Measurements from ENCODE around the gene CREG1. TPM values are rescaled to one million over a fixed set of nuclear protein-coding genes. Genes with fewer than 3 reads are reported as not detected.

The CREG1 gene
- total RNA-seq, 5 donors from 2014 or later (not counting 1 experiment from before 2014, with no cell fraction given): 9.1 to 13.0 (median 10.9) TPM

DNA sequence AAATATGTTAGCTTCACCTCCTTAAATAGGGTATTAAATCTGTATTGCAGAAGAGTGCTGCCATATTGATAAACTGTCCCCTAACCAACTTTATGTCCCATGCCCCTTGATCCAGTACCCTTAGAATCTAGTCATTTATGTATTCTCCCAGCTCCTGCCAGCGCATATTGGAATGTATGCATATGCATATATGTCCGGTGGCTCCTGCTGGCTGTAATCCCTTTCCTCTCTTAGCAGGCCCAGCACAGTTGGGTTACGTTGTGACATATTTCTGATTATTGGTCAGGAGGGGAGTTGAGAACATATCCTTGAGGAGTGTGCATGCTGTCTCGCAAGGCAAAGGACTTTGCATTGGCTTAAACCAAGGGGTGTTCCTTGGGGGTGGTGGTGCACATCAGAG lies 29.2 kb upstream of the CREG1 start:
- Mint-ChIP-seq H3K27ac (no peak overlapping the region), H3K27me3 (peaks cover 0 to 3% of the 10 kb centered on the region in 2 donors), H3K9me3 (no peaks in the 10 kb centered on the region), H3K4me3 (no peak overlapping the region), H3K4me1 (no peaks in the 10 kb centered on the region), H3K36me3 (no peaks in the 10 kb centered on the region)
- Histone ChIP-seq H3K27ac (ENCODE audit: low read length) (no peak overlapping the region), H3K36me3 (ENCODE audit: control insufficient read depth in 2 of 2, extremely low read depth in 1 of 2, insufficient read depth in 1 of 2, low read length in 1 of 2) (no peaks in the 10 kb centered on the region), H3K4me3 (ENCODE audit: control insufficient read depth in 1 of 2, extremely low read depth in 1 of 2, low read length in 1 of 2) (no peak overlapping the region), H3K27me3 (replicated peaks in 1 of 2; ENCODE audit: control insufficient read depth in 2 of 2, extremely low read depth in 1 of 2, insufficient read depth in 2 of 2, low read length in 1 of 2) (peaks cover 0 to 4% of the 10 kb centered on the region in 2 experiments), H3K4me1 (ENCODE audit: control insufficient read depth in 1 of 2, extremely low read depth in 1 of 2, insufficient read depth in 2 of 2, low read length in 2 of 2) (no peaks in the 10 kb centered on the region), H3K9me3 (no peaks in the 10 kb centered on the region)
- DNase-seq: no peak
- ATAC-seq (replicated peaks in 1 of 4): no peak
- POLR2A ChIA-PET: no interaction called here
- CTCF ChIA-PET: no interaction called here
- WGBS (ENCODE audit: insufficient coverage): no CpG with 5 or more reads among the region's 4 CpGs

DNA sequence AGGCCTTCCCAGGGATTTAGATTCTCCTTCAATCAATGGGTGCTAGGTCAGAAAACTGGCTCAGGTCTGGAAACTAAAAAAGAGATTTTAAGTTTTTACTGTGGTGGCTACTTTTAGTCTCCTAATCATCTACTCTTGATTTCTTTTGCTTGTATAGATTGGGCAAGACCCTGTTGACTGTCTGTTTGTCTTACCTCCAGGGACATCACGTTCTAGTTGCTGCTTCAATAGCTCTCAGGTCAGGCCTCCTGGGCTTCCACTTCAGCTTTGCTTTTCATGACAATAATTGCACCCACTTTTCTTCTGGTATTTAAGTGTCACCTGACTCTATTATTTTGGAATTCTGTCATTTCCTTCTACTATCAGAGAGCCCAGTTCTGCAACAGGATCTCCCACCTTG lies 28.5 kb upstream of the CREG1 start:
- peaks cover 0 to 3% of the 10 kb centered on the region in 2 donors for H3K27me3 Mint-ChIP-seq
- Histone ChIP-seq H3K4me3 (ENCODE audit: control insufficient read depth in 1 of 2, extremely low read depth in 1 of 2, low read length in 1 of 2) (no peak overlapping the region), H3K36me3 (ENCODE audit: control insufficient read depth in 2 of 2, extremely low read depth in 1 of 2, insufficient read depth in 1 of 2, low read length in 1 of 2) (no peaks in the 10 kb centered on the region), H3K27ac (ENCODE audit: low read length) (no peak overlapping the region), H3K9me3 (no peaks in the 10 kb centered on the region), H3K27me3 (replicated peaks in 1 of 2; ENCODE audit: control insufficient read depth in 2 of 2, extremely low read depth in 1 of 2, insufficient read depth in 2 of 2, low read length in 1 of 2) (peaks cover 0 to 4% of the 10 kb centered on the region in 2 experiments), H3K4me1 (ENCODE audit: control insufficient read depth in 1 of 2, extremely low read depth in 1 of 2, insufficient read depth in 2 of 2, low read length in 2 of 2) (no peaks in the 10 kb centered on the region)
- no peak overlapping the region for H3K27ac Mint-ChIP-seq
- H3K4me3 Mint-ChIP-seq: no peak overlapping the region
- no peak for DNase-seq
- ChIA-PET CTCF (no interaction called here), POLR2A (no interaction called here)
- H3K4me1 Mint-ChIP-seq: no peaks in the 10 kb centered on the region
- 86% methylated on average over 1 of the region's 1 CpG for WGBS (ENCODE audit: insufficient coverage)
- no peaks in the 10 kb centered on the region for H3K9me3 Mint-ChIP-seq
- no peak for ATAC-seq (replicated peaks in 1 of 4)
- H3K36me3 Mint-ChIP-seq: no peaks in the 10 kb centered on the region

DNA sequence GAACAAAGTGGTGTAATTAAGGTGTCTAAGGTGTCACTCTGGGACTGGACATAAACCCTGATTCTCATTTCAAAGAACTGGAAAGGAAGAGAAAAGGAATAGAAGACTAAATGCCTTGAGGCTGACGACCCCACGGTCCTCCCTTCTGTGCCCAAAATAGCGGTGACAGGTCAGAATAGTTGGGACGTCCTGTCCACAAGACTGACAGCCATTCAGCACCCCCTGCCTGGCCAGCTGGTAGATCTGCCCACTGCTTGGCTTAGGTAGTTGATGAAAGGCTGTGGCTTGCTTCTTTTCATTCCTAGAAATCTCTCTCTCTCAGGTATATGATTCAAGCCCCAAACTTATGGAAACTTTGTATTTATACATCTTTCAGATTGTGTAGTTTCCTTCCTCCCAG lies 26.4 kb upstream of the CREG1 start:
- no CpG with 5 or more reads among the region's 4 CpGs for WGBS (ENCODE audit: insufficient coverage)
- peaks cover 10% of the 10 kb centered on the region in 2 donors for H3K27me3 Mint-ChIP-seq

DNA sequence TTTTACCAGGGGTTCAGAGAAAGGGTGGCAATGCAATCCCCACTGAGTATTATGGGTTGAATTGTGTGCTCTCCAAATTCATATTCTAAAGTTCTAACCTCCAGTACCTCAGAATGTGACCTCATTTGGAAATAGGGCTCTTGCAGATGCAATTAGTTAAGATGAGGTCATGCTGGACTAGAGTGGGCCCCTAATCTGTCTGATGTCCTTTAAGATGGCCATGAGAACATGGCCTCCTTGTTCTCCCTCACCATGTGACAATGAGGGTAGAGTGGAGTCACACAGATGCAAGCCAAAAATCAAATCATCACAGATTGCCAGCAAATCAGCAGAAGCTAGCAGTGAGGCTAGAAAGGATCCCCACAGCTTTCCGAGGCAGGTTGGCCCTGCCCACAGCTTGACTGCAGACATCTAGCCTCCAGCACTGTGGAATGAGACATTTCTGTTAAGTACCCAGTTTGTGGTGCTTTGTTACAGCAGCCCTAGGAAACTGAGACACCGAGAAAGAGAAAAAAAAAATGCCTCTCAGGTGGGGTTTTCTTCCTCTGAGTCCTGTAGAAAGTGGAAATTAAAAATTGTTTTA lies 25.5 kb upstream of the CREG1 start:
- H3K4me3 Mint-ChIP-seq: no peak overlapping the region
- no peak overlapping the region for H3K27ac Mint-ChIP-seq
- ATAC-seq (replicated peaks in 1 of 4): no peak
- no peaks in the 10 kb centered on the region for H3K4me1 Mint-ChIP-seq
- H3K36me3 Mint-ChIP-seq: no peaks in the 10 kb centered on the region
- no peaks in the 10 kb centered on the region for H3K9me3 Mint-ChIP-seq
- 100% methylated on average over 1 of the region's 2 CpGs for WGBS (ENCODE audit: insufficient coverage)
- H3K27ac ChIP-seq (ENCODE audit: low read length): no peak overlapping the region
- peaks cover 13 to 14% of the 10 kb centered on the region in 2 donors for H3K27me3 Mint-ChIP-seq
- H3K27me3 ChIP-seq (replicated peaks in 1 of 2; ENCODE audit: control insufficient read depth in 2 of 2, extremely low read depth in 1 of 2, insufficient read depth in 2 of 2, low read length in 1 of 2): peaks cover 0 to 9% of the 10 kb centered on the region in 2 experiments
- H3K9me3 ChIP-seq: no peaks in the 10 kb centered on the region
- no peaks in the 10 kb centered on the region for H3K4me1 ChIP-seq (ENCODE audit: control insufficient read depth in 1 of 2, extremely low read depth in 1 of 2, insufficient read depth in 2 of 2, low read length in 2 of 2)
- H3K4me3 ChIP-seq (ENCODE audit: control insufficient read depth in 1 of 2, extremely low read depth in 1 of 2, low read length in 1 of 2): no peak overlapping the region
- ChIA-PET CTCF (no interaction called here), POLR2A (no interaction called here)
- no peak for DNase-seq
- no peaks in the 10 kb centered on the region for H3K36me3 ChIP-seq (ENCODE audit: control insufficient read depth in 2 of 2, extremely low read depth in 1 of 2, insufficient read depth in 1 of 2, low read length in 1 of 2)

More for the DNA sequence above, 26.4 kb upstream of the CREG1 start:
- Mint-ChIP-seq H3K27ac (no peak overlapping the region), H3K36me3 (no peaks in the 10 kb centered on the region), H3K4me1 (no peaks in the 10 kb centered on the region), H3K4me3 (no peak overlapping the region), H3K9me3 (no peaks in the 10 kb centered on the region)
- DNase-seq (no peak), ATAC-seq (replicated peaks in 1 of 4) (no peak)
- Histone ChIP-seq H3K9me3 (no peaks in the 10 kb centered on the region), H3K27me3 (replicated peaks in 1 of 2; ENCODE audit: control insufficient read depth in 2 of 2, extremely low read depth in 1 of 2, insufficient read depth in 2 of 2, low read length in 1 of 2) (peaks cover 0 to 11% of the 10 kb centered on the region in 2 experiments), H3K4me3 (ENCODE audit: control insufficient read depth in 1 of 2, extremely low read depth in 1 of 2, low read length in 1 of 2) (no peak overlapping the region), H3K36me3 (ENCODE audit: control insufficient read depth in 2 of 2, extremely low read depth in 1 of 2, insufficient read depth in 1 of 2, low read length in 1 of 2) (no peaks in the 10 kb centered on the region), H3K4me1 (ENCODE audit: control insufficient read depth in 1 of 2, extremely low read depth in 1 of 2, insufficient read depth in 2 of 2, low read length in 2 of 2) (no peaks in the 10 kb centered on the region), H3K27ac (ENCODE audit: low read length) (no peak overlapping the region)
- ChIA-PET POLR2A (no interaction called here), CTCF (interaction anchor here in 1 of 2 donors (0.6 kb wide), 1 partner anchor 173 kb away, joined by 3 read pairs; no protein-coding TSS in a partner anchor)

DNA sequence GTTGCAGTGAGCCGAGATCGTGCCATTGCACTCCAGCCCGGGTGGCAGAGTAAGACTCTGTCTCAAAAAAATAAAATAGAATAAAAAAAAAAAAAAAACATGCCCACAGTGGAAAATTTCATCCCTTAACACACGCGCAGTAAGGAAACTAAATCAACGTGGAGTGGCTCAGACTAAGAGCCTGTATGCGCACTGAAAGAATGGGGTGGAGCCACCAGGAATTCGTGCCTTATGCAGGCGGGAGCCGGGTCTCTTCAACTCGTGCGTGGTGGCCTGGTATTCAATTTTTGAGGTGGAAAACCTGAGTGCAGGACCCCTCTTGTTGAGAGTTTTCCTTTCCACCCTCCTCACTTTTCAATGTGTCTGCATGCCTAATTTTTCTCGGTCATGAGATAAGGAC lies 22.1 kb upstream of the CREG1 start:
- H3K9me3 ChIP-seq: no peaks in the 10 kb centered on the region
- DNase-seq: no peak
- H3K27me3 Mint-ChIP-seq: peaks cover 14 to 17% of the 10 kb centered on the region in 2 donors
- no peak overlapping the region for H3K27ac ChIP-seq (ENCODE audit: low read length)
- ATAC-seq (replicated peaks in 1 of 4): no peak
- H3K4me1 Mint-ChIP-seq: no peaks in the 10 kb centered on the region
- H3K4me3 Mint-ChIP-seq: no peak overlapping the region
- no peak overlapping the region for H3K27ac Mint-ChIP-seq
- ChIA-PET CTCF (interaction anchor here in 1 of 2 donors (1.1 kb wide), 1 partner anchor 35 kb away, joined by 3 read pairs; no protein-coding TSS in a partner anchor), POLR2A (no interaction called here)
- H3K36me3 ChIP-seq (ENCODE audit: control insufficient read depth in 2 of 2, extremely low read depth in 1 of 2, insufficient read depth in 1 of 2, low read length in 1 of 2): no peaks in the 10 kb centered on the region
- no peaks in the 10 kb centered on the region for H3K36me3 Mint-ChIP-seq
- no peak overlapping the region for H3K4me3 ChIP-seq (ENCODE audit: control insufficient read depth in 1 of 2, extremely low read depth in 1 of 2, low read length in 1 of 2)
- no peaks in the 10 kb centered on the region for H3K9me3 Mint-ChIP-seq
- 64% methylated on average over 3 of the region's 13 CpGs for WGBS (ENCODE audit: insufficient coverage)
- no peaks in the 10 kb centered on the region for H3K4me1 ChIP-seq (ENCODE audit: control insufficient read depth in 1 of 2, extremely low read depth in 1 of 2, insufficient read depth in 2 of 2, low read length in 2 of 2)
- peaks cover 0 to 24% of the 10 kb centered on the region in 2 experiments for H3K27me3 ChIP-seq (replicated peaks in 1 of 2; ENCODE audit: control insufficient read depth in 2 of 2, extremely low read depth in 1 of 2, insufficient read depth in 2 of 2, low read length in 1 of 2)

DNA sequence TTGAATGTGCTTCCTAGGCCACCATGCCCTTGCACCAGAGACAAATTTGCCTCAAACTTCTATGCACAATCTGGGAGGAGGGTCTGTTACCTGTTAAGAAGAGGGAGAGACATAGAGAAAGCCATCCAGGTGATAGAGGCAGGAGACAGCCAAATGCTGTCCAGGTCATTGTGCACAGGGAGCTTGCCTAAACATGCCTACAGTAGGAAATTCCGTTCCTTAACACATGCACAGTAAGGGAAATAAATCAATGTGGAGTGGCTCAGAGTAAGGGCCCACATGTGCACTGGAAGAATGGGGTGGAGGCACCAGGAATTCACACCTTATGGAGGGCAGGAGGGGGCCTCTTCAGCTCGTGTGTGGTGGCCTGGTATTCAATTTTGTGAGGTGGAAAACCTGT lies 19.5 kb upstream of the CREG1 start:
- no peak for ATAC-seq (replicated peaks in 1 of 4)
- POLR2A ChIA-PET: no interaction called here
- no peaks in the 10 kb centered on the region for H3K36me3 ChIP-seq (ENCODE audit: control insufficient read depth in 2 of 2, extremely low read depth in 1 of 2, insufficient read depth in 1 of 2, low read length in 1 of 2)
- no peak overlapping the region for H3K4me3 ChIP-seq (ENCODE audit: control insufficient read depth in 1 of 2, extremely low read depth in 1 of 2, low read length in 1 of 2)
- H3K9me3 ChIP-seq: no peaks in the 10 kb centered on the region
- no CpG with 5 or more reads among the region's 2 CpGs for WGBS (ENCODE audit: insufficient coverage)
- H3K27me3 ChIP-seq (replicated peaks in 1 of 2; ENCODE audit: control insufficient read depth in 2 of 2, extremely low read depth in 1 of 2, insufficient read depth in 2 of 2, low read length in 1 of 2): peaks cover 0 to 22% of the 10 kb centered on the region in 2 experiments
- H3K27me3 Mint-ChIP-seq: peaks cover 12 to 19% of the 10 kb centered on the region in 2 donors
- no peak overlapping the region for H3K27ac ChIP-seq (ENCODE audit: low read length)
- H3K9me3 Mint-ChIP-seq: no peaks in the 10 kb centered on the region
- no peak for DNase-seq
- no peak overlapping the region for H3K27ac Mint-ChIP-seq
- H3K36me3 Mint-ChIP-seq: no peaks in the 10 kb centered on the region
- CTCF ChIA-PET: interaction anchor here in 1 of 2 donors (1.5 kb wide), 1 partner anchor 18 kb away, joined by 3 read pairs; no protein-coding TSS in a partner anchor
- no peak overlapping the region for H3K4me3 Mint-ChIP-seq
- no peaks in the 10 kb centered on the region for H3K4me1 Mint-ChIP-seq
- H3K4me1 ChIP-seq (ENCODE audit: control insufficient read depth in 1 of 2, extremely low read depth in 1 of 2, insufficient read depth in 2 of 2, low read length in 2 of 2): no peaks in the 10 kb centered on the region
